T-helper 2 cell treated with Interferon-gamma antibody and Interleukin-4, amounts not matched to agents 100 ng/mL and 5 ng/mL, for 36 hours (primary cell): Measurements from ENCODE around the gene FHOD1. TPM values are rescaled to one million over a fixed set of nuclear protein-coding genes. Genes with fewer than 3 reads are reported as not detected.

ENCODE experiments used
- intact Hi-C: fragments of 100-400 bp; cut with micrococcal nuclease; formaldehyde crosslinking; loops from one replicate; pipeline ENCODE4 v1.15.1; 2023
- total RNA-seq: library from RNA; stranded (reverse); gene quantifications from 2 replicates; pipeline ENCODE4 v1.2.3, GENCODE V29; 2022

FHOD1 gene
- total RNA-seq, 1 donor from 2014 or later: 60.3 TPM

DNA sequence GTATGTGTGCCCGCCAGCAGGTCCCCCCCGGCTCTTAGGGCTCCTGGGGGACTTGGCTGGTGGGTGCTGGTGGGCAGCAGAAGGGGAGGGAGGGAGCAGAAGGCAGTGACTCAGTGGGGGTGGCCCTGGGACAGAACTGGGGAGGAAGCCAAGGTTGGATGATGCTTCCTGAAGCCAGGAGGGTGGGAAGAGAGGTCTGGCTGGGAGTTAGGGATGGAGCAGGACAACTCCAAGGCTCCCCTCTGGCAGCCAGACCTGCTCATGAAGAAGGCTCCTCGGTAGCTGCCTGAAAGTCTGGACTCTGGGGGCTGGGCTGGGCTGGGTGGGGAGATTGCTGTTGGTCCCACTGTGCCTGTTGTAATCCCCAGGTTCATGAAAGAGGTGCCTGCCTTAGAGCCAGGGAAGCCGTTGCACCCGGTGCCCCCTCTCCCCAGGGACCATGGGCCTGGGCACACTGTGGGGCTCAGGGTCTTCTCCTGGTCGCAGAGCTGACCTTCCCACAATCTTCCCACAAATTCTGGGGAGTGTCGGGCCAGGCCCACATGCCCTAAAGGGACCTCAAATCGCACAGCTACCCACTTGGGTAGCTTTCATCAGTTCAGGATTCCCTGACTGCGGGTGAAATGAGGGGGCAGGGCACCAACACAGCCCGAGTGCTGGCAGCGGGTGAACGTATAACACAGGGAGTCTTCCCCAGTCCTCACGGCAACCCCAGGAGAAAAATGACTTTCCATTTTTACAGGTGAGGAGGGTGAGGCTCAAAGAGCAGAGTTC, 30.9 kb upstream of the FHOD1 start:
- intact Hi-C loops: loop anchor here (2.0 to 5.0 kb wide), 4 partner anchors 51 to 326 kb away; partner anchors contain the start of gene TMEM208

DNA sequence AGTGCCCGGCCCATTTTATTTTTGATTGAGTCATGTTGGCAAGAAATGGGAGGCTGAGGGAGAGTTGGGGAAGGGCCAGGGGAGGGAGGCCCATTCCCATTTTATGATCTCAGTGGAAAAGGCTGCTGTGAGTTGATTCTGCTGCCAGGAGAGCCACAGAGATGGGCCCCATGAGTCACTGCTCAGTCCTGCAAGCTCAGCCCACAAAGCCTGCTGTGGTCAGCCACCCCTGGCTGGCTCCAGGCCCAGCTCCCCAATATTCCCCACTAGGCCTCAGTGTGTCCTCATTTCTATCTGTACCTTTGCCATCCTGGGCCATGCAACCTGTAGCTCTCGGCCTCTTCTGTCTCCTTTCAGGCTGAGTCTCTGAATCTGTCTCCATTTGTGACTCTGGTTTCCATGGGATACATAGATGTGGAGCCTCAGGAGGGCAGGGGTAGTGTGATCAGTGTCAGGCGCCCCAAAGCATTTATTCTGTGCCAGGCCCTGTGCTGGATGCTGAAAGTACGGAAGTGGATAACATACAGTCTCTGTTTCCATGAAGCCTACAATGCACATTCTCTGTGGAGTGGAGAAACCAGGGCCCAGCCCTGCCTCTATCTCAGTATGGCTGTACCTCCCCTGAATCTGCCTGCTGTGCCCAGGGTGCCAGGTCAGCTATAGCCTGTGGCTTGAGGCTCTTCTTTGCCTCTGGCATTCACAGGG, 30.2 kb upstream of the FHOD1 start:
- intact Hi-C loops: loop anchor here (5.0 kb wide), 3 partner anchors 70 to 325 kb away; no protein-coding TSS in a partner anchor

- intact Hi-C loops: loop anchor here (5.0 kb wide), 3 partner anchors 72 to 323 kb away; no protein-coding TSS in a partner anchor
Measured at GRCh38 chr16:67275321-67275720, 28.0 kb upstream of the FHOD1 start.

DNA sequence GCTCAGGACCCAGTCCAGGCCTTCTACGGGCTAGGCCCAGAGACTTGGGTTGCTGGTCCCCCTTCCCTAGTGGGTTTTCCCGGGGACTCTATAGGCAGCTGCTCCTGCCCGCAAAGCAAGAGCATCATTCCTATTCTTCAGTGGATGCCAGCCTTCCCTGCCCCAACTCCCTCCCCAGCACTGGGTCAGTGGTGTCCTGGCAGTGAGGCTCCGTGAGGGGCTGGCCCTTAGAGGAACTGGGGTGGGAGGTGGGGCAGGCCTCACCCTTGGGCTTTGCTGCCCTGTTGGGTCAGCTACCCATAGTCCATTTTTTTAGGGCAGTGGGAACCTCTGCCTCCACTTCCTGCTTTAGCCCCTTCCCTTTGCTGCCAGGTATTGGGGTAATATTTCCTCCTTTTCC, 24.2 kb upstream of the FHOD1 start:
- intact Hi-C loops: no loop called here

GRCh38 chr16:67270931-67271338, 23.7 kb upstream of the FHOD1 start:
- intact Hi-C loops: no loop called here

DNA sequence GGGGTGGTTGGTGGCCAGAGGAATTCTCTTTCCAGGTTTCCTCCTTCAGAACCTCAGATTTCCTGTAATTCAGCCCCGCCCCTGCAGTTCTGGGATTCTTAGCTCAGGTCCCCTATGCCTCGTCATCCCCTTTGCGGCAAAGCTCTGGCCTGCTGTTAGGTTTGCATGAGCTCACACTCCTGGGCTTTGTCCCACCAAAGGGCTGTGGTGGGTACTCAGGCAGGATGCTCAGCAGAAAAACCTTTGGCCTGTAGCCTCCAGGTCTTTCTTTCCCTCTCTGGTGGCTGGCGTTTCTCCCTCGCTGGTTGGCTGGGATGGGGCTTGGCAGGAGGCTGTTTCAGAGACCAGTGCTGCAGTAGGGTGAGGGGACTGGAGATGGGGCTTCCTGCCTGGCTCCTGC, 22.5 kb upstream of the FHOD1 start:
- intact Hi-C loops: no loop called here

DNA sequence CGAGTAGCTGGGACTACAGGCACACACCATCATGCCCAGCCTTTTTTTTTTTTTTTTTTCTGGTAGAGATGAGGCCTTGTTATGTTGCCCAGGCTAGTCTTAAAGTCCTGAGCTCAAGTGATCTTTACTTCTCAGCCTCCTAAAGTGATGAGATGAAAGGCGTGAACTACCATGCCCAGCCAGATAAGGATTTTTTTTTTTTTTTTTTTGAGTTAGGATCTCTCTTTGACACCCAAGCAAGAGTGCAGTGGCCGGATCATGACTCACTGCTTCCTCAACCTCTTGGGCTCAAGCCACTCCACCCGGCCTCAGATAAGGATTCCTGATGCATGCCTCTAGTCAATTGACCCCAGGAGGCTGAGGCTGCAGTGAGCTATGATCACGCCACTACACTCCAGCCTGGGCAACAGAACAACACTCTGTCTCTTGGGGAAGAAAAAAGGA, 20.9 kb upstream of the FHOD1 start:
- intact Hi-C loops: no loop called here

DNA sequence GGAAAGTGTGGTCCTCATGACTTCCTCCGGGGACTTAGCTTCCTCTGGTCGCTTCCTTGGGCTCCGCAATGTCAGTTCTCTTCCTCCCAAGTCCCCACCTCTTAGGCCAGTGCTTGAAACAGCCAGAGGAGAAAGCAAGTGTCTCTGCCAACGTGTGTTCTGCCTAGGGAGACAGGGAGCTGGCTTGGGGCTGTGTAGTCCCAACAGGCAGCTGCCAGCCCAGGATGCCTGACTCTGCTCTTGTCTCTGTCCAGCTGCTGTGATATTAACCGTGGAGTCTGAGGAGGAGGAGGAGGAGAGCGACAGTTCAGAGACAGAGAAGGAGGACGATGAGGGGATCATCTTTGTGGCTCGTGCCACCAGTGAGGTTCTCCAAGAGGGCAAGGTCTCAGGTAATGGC, 18.6 kb upstream of the FHOD1 start:
- intact Hi-C loops: no loop called here

DNA sequence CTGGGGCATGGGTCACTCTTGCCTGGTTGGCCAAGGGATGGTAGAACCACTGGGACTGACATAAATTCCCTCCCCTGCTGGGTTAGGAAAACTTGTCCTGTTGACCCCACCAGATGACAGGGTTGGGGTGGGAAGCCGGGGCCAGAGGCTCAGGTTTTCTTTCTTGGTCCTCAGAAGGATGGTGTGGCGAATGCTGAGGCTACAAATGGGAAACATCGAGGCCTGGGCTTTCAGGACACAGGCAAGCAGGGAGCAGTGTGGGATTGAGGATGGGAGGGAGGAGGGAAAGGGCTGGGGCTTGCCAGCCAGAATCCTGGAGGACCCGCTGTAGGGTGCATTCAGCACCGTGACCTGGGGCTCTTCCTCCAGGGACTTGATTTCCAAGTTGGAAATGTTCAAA, 17.6 kb upstream of the FHOD1 start:
- intact Hi-C loops: loop anchor here (5.0 kb wide), 1 partner anchor 132 kb away; no protein-coding TSS in a partner anchor

- intact Hi-C loops: loop anchor here (5.0 kb wide), 1 partner anchor 133 kb away; no protein-coding TSS in a partner anchor
Measured at GRCh38 chr16:67264277-67264676, 17.0 kb upstream of the FHOD1 start.

DNA sequence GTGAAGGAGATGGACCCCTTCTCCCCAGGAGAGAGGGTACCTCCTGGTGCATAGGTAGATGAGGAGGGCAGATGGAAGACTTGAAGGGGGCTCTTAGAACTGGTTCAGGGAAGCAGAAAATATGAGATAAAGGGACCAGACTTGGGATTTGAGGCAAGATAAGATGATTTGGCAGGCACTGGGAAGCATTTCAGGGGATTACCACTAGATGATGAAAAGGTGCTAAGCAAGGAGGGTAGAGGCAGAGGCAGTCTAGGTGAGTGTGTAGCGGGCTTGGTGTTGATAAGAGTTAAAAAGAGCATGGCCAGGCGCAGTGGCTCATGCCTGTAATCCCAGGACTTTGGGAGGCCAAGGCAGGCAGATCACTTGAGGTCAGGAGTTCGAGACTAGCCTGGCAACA, 15.9 kb upstream of the FHOD1 start:
- intact Hi-C loops: loop anchor here (5.0 kb wide), 1 partner anchor 134 kb away; no protein-coding TSS in a partner anchor

DNA sequence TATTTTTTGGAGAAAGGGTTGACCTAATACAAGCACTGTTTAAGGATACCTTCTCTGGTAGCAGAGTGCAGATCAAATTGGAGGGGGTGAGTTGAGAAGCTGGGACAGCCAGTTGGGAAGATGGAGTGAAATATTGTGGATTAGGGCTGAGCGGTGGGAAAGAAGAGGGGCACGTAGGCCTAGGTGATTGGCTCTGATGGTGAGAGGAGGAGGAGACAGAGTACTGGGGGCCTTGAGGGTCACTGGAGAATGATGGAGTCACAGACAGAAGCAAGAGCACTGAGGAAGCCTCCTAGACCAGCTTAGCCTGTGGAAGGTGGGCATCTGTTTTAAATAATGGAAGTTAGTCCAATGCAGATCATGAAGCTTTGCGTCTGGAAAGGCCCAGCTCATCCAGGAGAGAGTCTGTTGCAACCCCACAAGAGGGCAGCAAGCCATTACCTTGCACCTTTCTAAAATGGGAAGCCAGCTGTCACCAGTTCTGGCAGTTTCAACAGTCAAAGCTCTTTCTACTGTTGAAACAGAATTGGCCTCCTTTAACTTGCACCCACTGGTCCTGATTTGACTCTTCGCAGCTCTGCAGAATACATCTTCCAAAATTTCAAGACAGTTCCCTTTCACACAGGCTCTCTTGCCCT, 13.3 kb upstream of the FHOD1 start:
- intact Hi-C loops: loop anchor here (5.0 kb wide), 1 partner anchor 137 kb away; no protein-coding TSS in a partner anchor

DNA sequence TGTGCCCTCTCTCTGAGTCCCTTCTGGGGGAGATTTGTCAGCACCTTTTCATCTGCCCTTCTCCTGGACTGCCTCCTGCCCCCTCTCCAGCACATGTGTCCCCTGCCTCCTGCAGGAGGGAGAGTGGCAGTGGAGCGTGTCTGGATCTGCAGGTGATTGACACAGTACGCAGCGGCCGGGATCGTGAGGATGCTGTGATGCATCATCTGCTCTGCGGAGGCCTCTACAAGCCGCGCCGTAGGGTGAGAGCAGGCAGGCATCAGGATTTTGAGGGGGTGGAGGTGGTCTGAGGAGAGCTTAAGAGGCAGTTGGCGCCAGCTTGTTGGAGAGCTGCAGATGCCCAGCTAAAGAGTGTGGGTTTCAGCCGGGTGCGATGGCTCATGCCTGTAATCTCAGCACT, 12.4 kb upstream of the FHOD1 start:
- intact Hi-C loops: loop anchor here (5.0 kb wide), 1 partner anchor 138 kb away; no protein-coding TSS in a partner anchor

DNA sequence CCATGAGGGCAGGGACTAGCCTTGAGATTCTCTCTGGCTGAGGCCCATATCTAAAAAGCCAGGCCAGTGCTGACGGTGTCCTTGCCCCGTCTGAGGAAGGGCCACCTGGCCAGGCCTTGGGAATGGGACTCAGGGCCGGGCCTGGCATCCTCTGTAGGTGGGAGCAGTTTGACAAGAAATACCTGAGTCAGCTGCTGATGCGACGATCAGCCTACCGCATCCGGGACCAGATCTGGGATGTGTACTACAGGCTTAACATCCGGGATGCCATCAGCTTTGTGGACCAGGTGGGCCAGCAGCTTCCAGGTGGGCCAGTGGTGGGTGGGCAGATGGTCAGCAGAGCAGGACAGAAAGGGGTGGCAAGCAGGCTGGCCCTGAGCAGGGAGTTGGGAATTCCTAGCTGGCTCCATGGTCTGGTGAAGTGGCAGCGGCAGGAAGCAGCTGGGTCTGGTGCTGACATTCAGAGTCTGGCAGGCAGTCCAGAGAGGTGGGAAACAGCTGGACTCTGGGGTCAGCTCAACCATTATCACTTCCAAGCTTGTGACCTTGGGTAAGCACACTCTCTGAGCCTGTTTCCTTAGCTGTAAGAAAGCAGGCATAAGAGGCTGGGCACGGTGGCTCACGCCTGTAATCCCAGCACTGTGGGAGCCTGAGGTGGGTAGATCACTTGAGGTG, 11.0 kb upstream of the FHOD1 start:
- intact Hi-C loops: no loop called here

DNA sequence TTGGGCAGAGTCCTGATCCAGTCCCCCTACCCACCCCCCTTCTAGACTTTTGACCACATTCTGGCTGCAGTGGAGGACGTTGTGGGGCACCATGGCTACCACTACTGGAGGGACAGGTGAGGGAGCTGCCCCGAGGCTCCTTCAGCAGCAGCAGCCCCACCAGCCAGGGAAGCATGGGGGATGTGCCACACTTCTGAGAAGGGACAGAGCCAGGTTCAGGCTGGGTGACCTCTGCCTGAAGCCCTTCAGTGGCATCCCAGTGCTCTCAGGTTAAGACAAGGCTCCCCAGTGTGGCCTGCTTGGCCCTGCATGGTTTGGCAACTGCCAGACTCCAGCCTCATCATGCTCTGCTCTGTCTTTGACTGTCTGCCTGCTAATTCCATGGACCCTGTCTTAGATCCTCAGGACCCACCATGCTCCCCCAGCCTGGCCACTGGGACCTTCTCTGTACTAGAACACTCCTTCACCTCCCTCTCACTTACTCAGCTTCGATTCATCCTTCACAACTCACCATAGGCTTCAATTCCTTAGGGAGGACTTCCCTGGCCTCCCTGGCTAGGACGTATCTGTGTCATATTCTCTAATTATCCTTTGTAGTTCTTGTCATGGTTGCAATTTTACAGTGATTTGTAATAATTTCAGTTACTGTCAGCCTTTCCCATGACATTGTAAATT, 10.3 kb upstream of the FHOD1 start:
- intact Hi-C loops: no loop called here

- intact Hi-C loops: no loop called here
Measured at GRCh38 chr16:67256701-67257230, 9.5 kb upstream of the FHOD1 start.

DNA sequence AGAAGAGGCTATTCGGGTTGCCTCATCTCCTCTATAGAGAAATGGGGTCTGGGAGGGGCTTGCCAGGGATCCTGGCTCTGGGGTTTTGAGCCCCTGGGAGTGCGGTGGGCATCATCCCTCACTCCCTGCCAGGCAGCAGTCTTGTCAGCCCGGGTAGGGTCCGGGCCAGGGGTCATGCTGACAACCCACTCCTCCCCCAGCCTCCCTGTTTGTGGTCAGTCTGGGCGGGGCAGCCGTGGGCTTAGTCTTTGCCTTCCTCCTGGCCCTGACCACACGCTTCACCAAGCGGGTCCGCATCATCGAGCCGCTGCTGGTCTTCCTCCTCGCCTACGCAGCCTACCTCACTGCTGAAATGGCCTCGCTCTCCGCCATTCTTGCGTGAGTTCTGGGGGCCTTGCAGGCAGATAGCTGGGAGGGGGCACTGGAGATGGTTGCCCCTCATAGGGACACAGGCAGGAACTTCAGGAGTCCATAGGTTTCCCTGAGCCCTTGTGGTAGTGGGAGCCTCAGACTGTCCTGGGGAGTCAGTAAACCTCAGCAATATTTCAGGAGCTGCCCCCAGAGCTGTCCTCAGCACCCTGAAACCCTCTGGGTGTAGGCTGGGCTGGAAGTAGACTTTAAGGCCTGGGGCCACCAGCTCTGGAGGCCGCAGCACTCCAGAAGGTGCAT, 8.4 kb upstream of the FHOD1 start:
- intact Hi-C loops: no loop called here

DNA sequence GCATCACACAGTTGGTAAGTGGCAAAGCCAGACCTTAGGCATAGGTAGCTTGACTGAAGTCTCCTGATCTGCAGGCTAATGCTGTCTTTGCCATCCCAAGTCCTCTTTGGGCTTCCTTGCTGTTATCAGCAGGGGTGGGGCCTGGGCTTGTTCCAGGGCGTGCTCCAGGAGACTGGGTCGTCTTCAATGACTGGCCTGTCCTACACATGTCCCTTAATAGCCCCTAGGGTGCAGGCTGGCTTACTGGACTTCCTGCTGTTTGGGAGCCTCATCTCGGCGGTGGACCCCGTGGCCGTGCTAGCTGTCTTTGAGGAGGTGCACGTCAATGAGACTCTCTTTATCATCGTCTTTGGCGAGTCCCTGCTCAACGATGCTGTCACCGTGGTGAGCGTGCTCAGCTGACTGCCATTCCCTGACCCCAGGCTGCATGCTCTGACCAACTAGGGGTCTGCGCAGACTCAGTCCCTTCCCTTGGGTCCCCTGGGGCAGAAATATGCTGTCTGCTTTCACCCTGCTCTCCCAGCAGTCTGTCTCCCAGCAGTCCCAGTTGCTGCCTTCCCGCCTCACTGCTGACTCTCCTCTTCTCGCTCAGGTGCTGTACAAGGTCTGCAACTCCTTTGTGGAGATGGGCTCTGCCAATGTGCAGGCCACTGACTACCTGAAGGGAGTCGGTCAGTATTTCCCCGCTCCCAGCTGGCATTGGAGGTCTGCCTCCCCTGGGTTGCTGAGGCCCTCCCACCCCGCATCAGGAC, 7.7 kb upstream of the FHOD1 start:
- intact Hi-C loops: no loop called here
